Caco-2 (cell line): ENCODE results near the gene HACD2. TPM values are rescaled to one million over a fixed set of nuclear protein-coding genes. Genes with fewer than 3 reads are reported as not detected.

Experiments used
- BruUV-seq: library from RNA; stranded (reverse); fragments of 400-500 nt; replicated peaks from 2 replicates; lab custom pipeline; 2021; lab: Mats Ljungman, UMichigan
- CTCF ChIA-PET: fragments of 300-600 bp; sonication (Branson Sonifier 250); formaldehyde crosslinking; loops from one replicate; lab custom pipeline; 2022; ENCODE audit warnings: antibody characterized with exemption; lab: Charles Lee
- POLR2A ChIA-PET: fragments of 300-600 bp; sonication (Branson Sonifier 250); formaldehyde crosslinking; loops from one replicate; lab custom pipeline; 2022; ENCODE audit warnings: antibody characterized with exemption; lab: Charles Lee
- DNase-seq, 2 experiments: peaks; one replicate each; pipeline versions ENCODE4 v3.0.0 to v3.0.0-alpha.2; 2020 to 2022
- H3K27me3 ChIP-seq: replicated peaks from 2 replicates; pipeline ENCODE4 v1.6.0; 2011; ENCODE audit warnings: low read length; ENCODE audit not compliant: control insufficient read depth, insufficient read depth
- H3K36me3 ChIP-seq: 2 replicates; pipeline ENCODE4 v1.5.1; 2011; ENCODE audit warnings: low read length; ENCODE audit not compliant: control insufficient read depth, insufficient read depth
- H3K4me1 ChIP-seq: fragments of 250-450 bp; sonication (Bioruptor Pico); 2 replicates; pipeline ENCODE4 v1.5.1; 2020; ENCODE audit warnings: mild to moderate bottlenecking
- H3K4me3 ChIP-seq: 2 replicates; pipeline ENCODE4 v1.5.1; 2011; ENCODE audit warnings: low read depth, mild to moderate bottlenecking, control low read depth, low read length
- H3K9me3 ChIP-seq: fragments of 250-450 bp; sonication (Bioruptor Pico); 2 replicates; pipeline ENCODE4 v1.5.1; 2020; ENCODE audit warnings: mild to moderate bottlenecking, moderate library complexity
- H3K27ac Mint-ChIP-seq: one replicate; pipeline ENCODE4 v1.8.0; 2022; ENCODE audit warnings: mixed read lengths; ENCODE audit not compliant: unreplicated experiment
- H3K27me3 Mint-ChIP-seq: one replicate; pipeline ENCODE4 v1.8.0; 2022; ENCODE audit warnings: mixed read lengths; ENCODE audit not compliant: insufficient read depth, unreplicated experiment
- H3K36me3 Mint-ChIP-seq: one replicate; pipeline ENCODE4 v1.8.0; 2022; ENCODE audit warnings: mild to moderate bottlenecking, mixed read lengths; ENCODE audit not compliant: insufficient read depth, unreplicated experiment
- H3K4me1 Mint-ChIP-seq: one replicate; pipeline ENCODE4 v1.8.0; 2022; ENCODE audit warnings: low read depth, mixed read lengths; ENCODE audit not compliant: unreplicated experiment
- H3K4me3 Mint-ChIP-seq: one replicate; pipeline ENCODE4 v1.8.0; 2022; ENCODE audit warnings: mild to moderate bottlenecking, moderate library complexity, mixed read lengths; ENCODE audit not compliant: unreplicated experiment
- H3K9me3 Mint-ChIP-seq: one replicate; pipeline ENCODE4 v1.8.0; 2022; ENCODE audit warnings: mixed read lengths; ENCODE audit not compliant: unreplicated experiment
- CTCF ChIP-seq, 2 experiments: fragments of 200-600 bp in 1 of 2; IDR thresholded peaks; 1 replicate in 1 of 2; 2 replicates in 1 of 2; pipeline versions ENCODE4 v1.5.1 to v1.8.0; 2011 to 2022; ENCODE audit warnings: antibody characterized with exemption in 1 of 2, control low read depth in 1 of 2, inconsistent platforms in 1 of 2, low read depth in 1 of 2, low read length in 1 of 2, mild to moderate bottlenecking in 1 of 2, moderate library complexity in 1 of 2; ENCODE audit not compliant: insufficient read depth in 1 of 2, severe bottlenecking in 1 of 2, unreplicated experiment in 1 of 2
- intact Hi-C: fragments of 100-400 bp; cut with micrococcal nuclease; formaldehyde crosslinking; loops from one replicate; pipeline ENCODE4 v1.10.0; 2022; ENCODE audit not compliant: unreplicated experiment
- total RNA-seq: library from RNA; stranded (reverse); gene quantifications from 2 replicates; pipeline ENCODE4 v1.2.3, GENCODE V29; 2022

Gene HACD2
- total RNA-seq, 1 experiment from 2014 or later: 92.5 TPM

GRCh38 chr3:123552095-123552714 is 32.6 kb downstream of the HACD2 start:
- Mint-ChIP-seq H3K9me3 (peaks cover 40% of the 10 kb centered on the region), H3K27me3 (no peaks in the 10 kb centered on the region), H3K27ac (no peak overlapping the region), H3K36me3 (peaks cover 48% of the 10 kb centered on the region), H3K4me3 (no peak overlapping the region), H3K4me1 (no peaks in the 10 kb centered on the region)
- Histone ChIP-seq H3K4me1 (no peaks in the 10 kb centered on the region), H3K4me3 (no peak overlapping the region), H3K9me3 (peaks cover 20% of the 10 kb centered on the region), H3K36me3 (peaks cover 3% of the 10 kb centered on the region; the same call in 1 of the 2 replicates), H3K27me3 (no peaks in the 10 kb centered on the region)
- intact Hi-C loops: no loop called here
- POLR2A ChIA-PET: no interaction called here
- BruUV-seq: no TSS peak
- peak in 1 of 2 experiments; percentile 22 for DNase-seq
- CTCF ChIA-PET: no interaction called here
- TF ChIP-seq CTCF (IDR thresholded peaks at IDR 0.05; ENCODE audit: insufficient read depth in 1 of 2, low read depth in 1 of 2, low read length in 1 of 2, severe bottlenecking in 1 of 2, unreplicated experiment in 1 of 2): peak; percentile 37 to 44

GRCh38 chr3:123547881-123548519 is 36.9 kb downstream of the HACD2 start:
- H3K27ac Mint-ChIP-seq: no peak overlapping the region
- Histone ChIP-seq H3K4me3 (no peak overlapping the region), H3K36me3 (peaks cover 3% of the 10 kb centered on the region; the same call in 1 of the 2 replicates), H3K9me3 (peaks cover 4% of the 10 kb centered on the region; the same call in 1 of the 2 replicates), H3K4me1 (no peaks in the 10 kb centered on the region), H3K27me3 (no peaks in the 10 kb centered on the region)
- no peak overlapping the region for H3K4me3 Mint-ChIP-seq
- H3K36me3 Mint-ChIP-seq: peaks cover 20% of the 10 kb centered on the region
- BruUV-seq: no TSS peak
- intact Hi-C loops: no loop called here
- H3K27me3 Mint-ChIP-seq: no peaks in the 10 kb centered on the region
- H3K9me3 Mint-ChIP-seq: peaks cover 14% of the 10 kb centered on the region
- no peaks in the 10 kb centered on the region for H3K4me1 Mint-ChIP-seq
- ChIA-PET CTCF (no interaction called here), POLR2A (no interaction called here)
- no peak for DNase-seq
- TF ChIP-seq CTCF (IDR thresholded peaks at IDR 0.05; ENCODE audit: insufficient read depth in 1 of 2, low read depth in 1 of 2, low read length in 1 of 2, severe bottlenecking in 1 of 2, unreplicated experiment in 1 of 2): no peak

DNA sequence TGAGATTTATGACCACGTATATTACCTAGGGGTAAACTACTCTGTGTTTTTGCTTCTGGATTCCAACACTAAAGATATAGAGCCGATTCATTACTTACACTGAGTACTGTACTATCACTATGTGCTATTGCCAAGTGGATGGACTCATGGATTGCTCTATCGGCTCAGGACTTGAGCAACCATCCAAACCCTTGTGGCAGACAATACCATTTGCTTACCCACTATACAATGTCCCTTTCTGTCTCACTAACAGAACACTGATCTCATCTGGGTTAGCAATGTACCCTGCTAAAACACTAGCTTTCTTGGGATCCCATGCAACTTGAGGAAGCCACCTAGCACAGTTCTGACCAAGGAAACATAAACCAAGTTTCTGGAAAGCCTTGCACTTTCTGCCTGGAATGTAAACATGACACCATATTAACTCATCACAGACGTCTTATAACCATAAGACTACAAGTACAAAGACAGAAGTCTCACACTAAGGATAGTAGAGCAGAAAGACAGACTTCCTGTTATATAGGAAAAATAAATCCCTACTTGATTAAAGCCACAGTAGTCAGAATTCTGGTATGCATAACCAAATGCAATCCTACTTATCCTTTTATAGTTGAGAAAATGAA is 38.6 kb downstream of the HACD2 start:
- peaks cover 15% of the 10 kb centered on the region for H3K36me3 Mint-ChIP-seq
- no peak for TF ChIP-seq CTCF (IDR thresholded peaks at IDR 0.05; ENCODE audit: insufficient read depth in 1 of 2, low read depth in 1 of 2, low read length in 1 of 2, severe bottlenecking in 1 of 2, unreplicated experiment in 1 of 2)
- BruUV-seq: no TSS peak
- H3K9me3 ChIP-seq: no peaks in the 10 kb centered on the region
- intact Hi-C loops: no loop called here
- no peaks in the 10 kb centered on the region for H3K27me3 Mint-ChIP-seq
- H3K36me3 ChIP-seq: peaks cover 3% of the 10 kb centered on the region; the same call in 1 of the 2 replicates
- H3K4me3 Mint-ChIP-seq: no peak overlapping the region
- H3K4me1 Mint-ChIP-seq: no peaks in the 10 kb centered on the region
- H3K27ac Mint-ChIP-seq: no peak overlapping the region
- no peaks in the 10 kb centered on the region for H3K9me3 Mint-ChIP-seq
- H3K4me1 ChIP-seq: no peaks in the 10 kb centered on the region
- ChIA-PET POLR2A (no interaction called here), CTCF (no interaction called here)
- no peaks in the 10 kb centered on the region for H3K27me3 ChIP-seq
- no peak overlapping the region for H3K4me3 ChIP-seq
- no peak for DNase-seq
